Measurements from ENCODE around the gene ZNF185. TPM values are rescaled to one million over a fixed set of nuclear protein-coding genes. Genes with fewer than 3 reads are reported as not detected.

ZNF185 gene
- total RNA-seq = 9.4 and 20.9 TPM in 2 replicates

GRCh38 chrX:152897222-152898131 is at the start of gene ZNF185:
Gene ZNF185, plus strand, starts transcription at chrX:152898067. Its CDS starts 16,423 bp downstream, at chrX:152914490.
- no peak for DNase-seq (ENCODE audit: extremely low read depth, low read depth, low spot score)

- DNase-seq (ENCODE audit: extremely low read depth, low read depth, low spot score) = no peak
Observed at GRCh38 chrX:152850465-152850864, 47.4 kb upstream of the ZNF185 start.

GRCh38 chrX:152853986-152854385 is 43.9 kb upstream of the ZNF185 start:
- no peak for DNase-seq (ENCODE audit: extremely low read depth, low read depth, low spot score)

DNA sequence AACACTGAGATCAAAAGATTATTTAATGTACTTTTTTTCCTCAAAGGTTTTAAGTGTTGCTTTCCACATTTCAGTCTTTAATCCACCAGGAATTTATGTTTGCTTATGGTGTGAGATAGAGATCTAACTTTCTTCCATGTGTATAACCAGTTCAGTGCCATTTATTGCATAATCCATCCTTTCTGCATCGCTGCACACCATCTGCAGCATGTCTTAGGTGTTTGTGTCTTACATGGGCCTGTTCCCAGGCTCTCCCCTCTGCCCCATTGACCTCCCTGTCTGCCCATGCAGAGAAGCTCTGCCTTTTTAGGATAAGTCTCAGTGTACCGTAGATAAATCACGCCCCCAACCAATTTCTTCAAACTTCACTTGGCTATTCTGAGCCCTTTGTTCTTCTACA is 36.8 kb upstream of the ZNF185 start:
- no peak for DNase-seq (ENCODE audit: extremely low read depth, low read depth, low spot score)

- no peak for DNase-seq (ENCODE audit: extremely low read depth, low read depth, low spot score)
Observed at GRCh38 chrX:152861826-152862225, 36.0 kb upstream of the ZNF185 start.

- no peak for DNase-seq (ENCODE audit: extremely low read depth, low read depth, low spot score)
Observed at GRCh38 chrX:152865232-152865920, 32.5 kb upstream of the ZNF185 start.

DNA sequence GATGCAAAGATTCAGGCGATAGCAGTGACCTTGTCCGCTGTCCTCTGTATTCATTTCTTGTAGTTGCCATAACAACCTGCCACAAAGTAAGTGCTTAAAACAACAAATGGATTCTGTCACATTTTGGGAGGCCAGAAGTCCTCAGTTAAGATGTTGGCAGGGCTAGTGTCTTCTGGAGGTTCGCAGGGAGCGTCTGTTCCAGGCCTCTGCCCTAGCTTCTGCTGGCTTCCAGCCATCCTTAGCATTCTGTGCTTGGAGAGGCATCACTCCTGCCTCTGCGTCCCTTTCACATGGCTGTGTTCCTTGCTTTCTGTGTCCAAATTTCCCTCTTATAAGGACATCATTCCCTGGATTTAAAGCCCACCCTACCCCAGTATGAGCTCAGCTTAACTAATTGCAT is 31.5 kb upstream of the ZNF185 start:
- no peak for DNase-seq (ENCODE audit: extremely low read depth, low read depth, low spot score)

DNA sequence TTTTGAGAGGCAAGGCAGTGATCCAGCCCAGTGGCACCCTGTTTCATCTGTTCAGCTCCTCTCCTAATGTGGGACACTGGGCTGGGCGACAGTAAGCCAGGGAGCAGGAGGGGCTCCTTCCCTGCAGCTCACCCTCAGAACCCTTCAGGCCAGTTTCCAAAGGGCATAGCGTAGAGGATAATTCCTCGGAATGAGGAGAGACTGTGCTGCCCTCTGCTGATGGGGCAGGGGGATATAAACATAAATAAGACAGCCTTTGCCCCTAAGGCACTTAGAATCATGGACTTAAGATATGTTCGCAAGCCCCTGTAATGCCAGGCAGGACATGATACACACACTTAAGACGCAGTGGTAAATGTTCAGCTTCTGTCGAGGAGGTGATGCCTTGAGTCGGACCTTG is 27.9 kb upstream of the ZNF185 start:
- no peak for DNase-seq (ENCODE audit: extremely low read depth, low read depth, low spot score)

DNA sequence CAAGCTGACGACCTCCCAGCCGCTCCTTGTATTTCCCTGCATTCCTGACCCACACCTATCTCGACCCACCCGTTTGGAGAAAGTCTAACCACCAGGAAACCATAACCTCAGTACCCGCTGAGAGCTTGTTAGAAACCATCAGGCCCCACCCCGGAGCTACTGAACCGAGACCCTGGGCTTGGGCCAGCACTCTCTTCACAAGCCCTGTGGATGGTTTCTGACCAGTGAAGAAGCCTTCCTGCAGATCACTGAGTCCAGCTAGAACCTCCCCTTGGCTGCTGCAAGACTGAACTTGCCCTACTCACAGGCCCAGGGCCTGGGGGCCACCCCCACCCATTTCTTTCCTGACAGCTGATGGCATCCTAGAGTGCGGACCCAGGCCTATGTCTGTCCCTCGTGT is 26.6 kb upstream of the ZNF185 start:
- no peak for DNase-seq (ENCODE audit: extremely low read depth, low read depth, low spot score)

GRCh38 chrX:152872522-152872921 is 25.3 kb upstream of the ZNF185 start:
- DNase-seq (ENCODE audit: extremely low read depth, low read depth, low spot score) = no peak

DNA sequence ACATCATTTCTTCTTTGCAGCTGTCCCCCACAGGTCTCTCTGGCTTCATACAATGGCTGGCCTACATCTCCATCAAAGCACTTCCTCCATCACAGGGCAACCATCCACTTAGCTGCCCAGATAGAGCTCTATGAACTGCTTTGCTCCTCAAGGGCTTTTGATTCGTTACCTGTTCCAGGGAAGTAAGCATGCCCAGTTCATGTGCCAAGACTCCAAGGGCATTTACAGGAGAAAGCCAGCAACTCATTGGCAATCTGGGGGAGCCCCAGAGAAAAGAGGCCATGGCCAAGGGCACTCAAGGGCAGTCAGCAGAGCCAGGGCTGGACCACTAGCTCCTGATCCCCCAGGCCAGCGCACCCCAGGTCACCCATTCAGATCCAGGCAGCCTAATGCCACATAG is 24.5 kb upstream of the ZNF185 start:
- DNase-seq (ENCODE audit: extremely low read depth, low read depth, low spot score) = no peak

DNA sequence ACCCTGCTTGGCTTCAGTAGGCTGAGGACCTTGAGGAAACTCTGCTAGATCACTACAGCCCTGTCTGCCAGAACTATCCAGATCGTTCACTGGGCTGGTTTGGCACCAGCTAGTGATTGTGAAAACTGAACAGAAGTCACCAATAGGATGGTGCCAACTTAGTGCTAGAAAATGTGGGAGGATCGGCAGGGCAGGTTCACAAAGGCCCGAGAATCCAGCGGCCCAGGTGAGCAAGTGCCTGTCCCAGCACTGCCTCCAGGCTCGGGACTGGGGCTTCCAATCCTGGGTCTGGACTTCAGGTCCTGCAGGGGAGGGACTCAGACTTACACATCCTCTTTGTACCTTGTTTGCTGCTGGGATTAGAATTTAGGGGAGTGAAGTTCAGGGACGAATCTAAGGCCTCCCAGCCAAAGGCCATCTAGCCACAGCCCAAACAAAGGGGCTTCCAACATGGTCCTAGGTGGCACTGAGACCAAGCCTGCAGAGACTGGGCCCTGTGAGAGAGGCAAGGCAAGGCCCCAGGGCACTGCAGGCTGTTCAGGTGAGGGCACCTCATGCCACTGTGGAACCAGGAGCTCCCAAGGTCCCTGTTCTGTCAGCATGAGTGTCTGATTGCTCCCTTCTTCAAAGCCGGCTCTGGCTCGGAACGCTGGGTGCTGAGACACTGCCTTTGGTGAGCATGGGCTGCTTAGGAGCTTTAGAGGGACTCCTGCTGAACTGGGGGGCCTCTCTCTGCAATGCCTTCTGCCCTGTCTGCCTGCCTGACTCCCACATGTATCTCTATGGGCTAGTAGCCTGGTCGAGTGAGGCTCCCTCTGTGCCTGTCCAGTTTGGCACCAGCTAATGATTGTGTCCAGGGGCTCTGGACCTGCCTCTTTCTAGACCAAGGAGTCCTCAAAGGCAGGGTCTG is 20.7 kb upstream of the ZNF185 start:
- DNase-seq (ENCODE audit: extremely low read depth, low read depth, low spot score) = no peak

- DNase-seq (ENCODE audit: extremely low read depth, low read depth, low spot score) = no peak
Observed at GRCh38 chrX:152878976-152879755, 18.7 kb upstream of the ZNF185 start.

GRCh38 chrX:152881289-152881688 is 16.6 kb upstream of the ZNF185 start:
- no peak for DNase-seq (ENCODE audit: extremely low read depth, low read depth, low spot score)

- DNase-seq (ENCODE audit: extremely low read depth, low read depth, low spot score) = no peak
Observed at GRCh38 chrX:152884171-152884570, 13.7 kb upstream of the ZNF185 start.

DNA sequence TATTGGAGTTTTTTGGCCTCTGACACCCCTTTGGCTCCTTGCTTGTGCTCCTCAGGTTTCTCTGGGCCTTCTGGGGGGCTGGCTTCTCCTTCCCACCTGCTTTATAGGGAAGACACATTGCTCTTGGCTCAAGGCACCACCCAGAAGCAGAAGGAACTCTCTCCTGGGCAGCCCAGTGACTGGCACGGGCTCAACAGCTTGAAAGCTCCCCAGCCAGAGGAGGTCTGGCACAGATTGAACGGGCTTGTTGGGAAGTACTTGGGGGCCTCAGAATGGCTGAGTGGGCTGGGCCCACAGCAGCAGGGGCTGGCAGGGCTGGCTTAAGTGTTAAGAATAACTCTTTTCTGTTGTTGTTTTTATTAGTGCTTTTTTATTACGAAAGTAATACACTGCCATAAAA is 11.2 kb upstream of the ZNF185 start:
- no peak for DNase-seq (ENCODE audit: extremely low read depth, low read depth, low spot score)

DNA sequence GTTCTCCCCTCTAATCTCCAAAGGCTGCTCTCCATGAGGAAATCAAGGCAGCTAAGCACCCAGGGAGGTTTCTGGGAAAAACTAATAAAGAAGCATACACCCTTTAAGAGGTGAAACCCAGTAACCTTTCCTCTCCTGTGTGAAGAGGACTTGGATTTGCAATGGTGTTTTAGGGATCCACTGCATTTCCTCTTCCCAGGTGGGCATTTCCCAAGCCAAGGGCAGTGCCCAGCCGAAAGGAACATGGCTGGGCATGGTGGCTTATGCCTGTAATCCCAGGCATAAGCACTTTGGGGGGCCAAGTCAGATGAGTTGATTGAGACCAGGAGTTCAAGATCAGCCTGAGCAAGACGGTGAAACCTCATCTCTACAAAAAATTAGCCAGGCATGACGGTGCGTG is 5.4 kb upstream of the ZNF185 start:
- DNase-seq (ENCODE audit: extremely low read depth, low read depth, low spot score) = no peak

DNA sequence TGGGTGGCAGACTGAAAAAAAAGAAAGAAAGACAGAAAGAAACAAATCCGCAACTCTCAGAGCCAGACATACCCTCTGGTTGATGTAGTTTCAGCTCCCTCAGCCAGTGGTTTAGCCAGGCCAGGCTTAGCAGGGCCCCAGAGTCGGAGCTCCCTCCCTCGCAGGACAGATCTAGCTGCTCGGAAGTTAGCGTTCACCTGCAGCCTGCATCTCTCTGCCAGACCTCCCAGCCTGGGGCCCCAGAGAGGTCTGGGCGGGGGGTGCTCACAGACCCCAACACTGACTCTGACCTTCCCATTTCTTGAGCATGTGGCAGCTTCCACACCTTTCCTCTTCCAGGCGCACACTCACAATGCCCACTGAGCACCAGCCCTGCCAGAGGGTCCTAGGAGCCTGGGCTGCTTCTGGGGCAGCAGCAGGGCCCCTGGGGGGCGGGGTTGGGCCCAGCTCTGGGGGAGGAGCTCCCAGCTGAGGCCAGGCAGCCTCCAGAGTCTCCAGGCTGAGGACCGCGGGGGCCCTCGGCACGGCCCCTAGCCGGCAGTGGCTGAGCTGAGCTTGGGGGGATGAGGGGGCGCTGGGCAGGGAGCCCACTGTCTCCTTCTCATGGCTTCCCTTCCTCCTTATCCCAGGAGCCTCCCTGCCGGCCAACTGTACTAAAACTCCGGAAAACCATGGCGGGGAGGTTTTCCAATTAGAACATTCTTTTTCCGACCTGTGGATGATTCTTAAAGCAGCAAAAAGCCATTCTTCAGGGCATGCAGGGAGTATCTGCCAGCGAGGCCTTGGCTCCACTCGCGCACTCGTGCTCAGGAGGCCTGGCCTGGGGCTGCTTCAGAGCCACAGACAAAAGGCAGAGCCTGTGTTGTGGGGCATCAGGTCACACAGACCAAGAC is 4.6 kb upstream of the ZNF185 start:
- no peak for DNase-seq (ENCODE audit: extremely low read depth, low read depth, low spot score)

DNA sequence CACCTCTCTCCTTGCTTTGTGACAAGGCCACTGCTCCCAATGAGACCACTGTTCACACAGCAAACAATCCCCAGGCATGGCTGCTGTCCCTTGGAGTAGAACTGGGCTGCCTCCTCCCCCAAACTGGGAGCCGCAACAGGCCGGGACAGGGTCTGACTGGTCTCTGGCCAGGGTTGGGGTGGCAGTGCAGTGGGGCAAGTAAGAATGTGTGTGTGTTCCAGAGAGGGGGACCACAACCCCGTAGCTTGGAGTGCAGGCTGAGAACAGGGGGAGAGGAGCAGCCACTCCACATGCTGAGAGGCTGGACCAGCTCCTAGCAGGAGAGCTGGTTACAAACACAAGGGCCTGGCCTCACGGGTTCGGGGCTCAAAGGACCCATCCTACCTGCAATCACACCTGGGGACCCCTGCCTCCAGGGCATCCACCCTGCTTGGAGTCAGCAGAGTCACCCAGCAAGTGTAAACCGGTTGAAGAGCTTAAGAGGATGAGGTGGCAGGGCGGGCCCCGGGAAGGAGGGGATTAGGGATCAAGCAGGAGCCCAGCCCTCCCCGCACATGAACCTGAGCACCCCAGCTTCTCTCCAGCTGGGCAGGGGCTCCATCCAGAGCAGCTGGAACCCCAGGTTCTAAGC is 3.8 kb upstream of the ZNF185 start:
- no peak for DNase-seq (ENCODE audit: extremely low read depth, low read depth, low spot score)

All from glomerular endothelial cell (primary cell).